ENCODE data around the gene IGFL1.
"Not testable (repeated sequence)": the region's sequence is repeated elsewhere in the genome, so short reads cannot be mapped to it uniquely, and the experiment has no call there.

Gene IGFL1

GRCh38 chr19:46229442-46229841 lies at the start of gene IGFL1:
IGFL1 (plus strand) TSS chr19:46229742; CDS start chr19:46229775, 33 bp downstream.
- no peak within 1 kb of the TSS for H3K4me3 ChIP-seq (replicated peaks; ENCODE audit: low read depth, low read length)
- TF ChIP-seq CTCF (IDR thresholded peaks at IDR 0.05; ENCODE audit: low read depth, low read length, missing control alignments), result no peak
- DNase-seq (ENCODE audit: extremely low read depth, low read depth), result no peak

- no peak for TF ChIP-seq CTCF (IDR thresholded peaks at IDR 0.05; ENCODE audit: low read depth, low read length, missing control alignments)
- no peak overlapping the region for H3K4me3 ChIP-seq (replicated peaks; ENCODE audit: low read depth, low read length)
- peak; percentile 31 for DNase-seq (ENCODE audit: extremely low read depth, low read depth)
Measured at GRCh38 chr19:46180701-46181387, 48.7 kb upstream of the IGFL1 start.

GRCh38 chr19:46181388-46181779 lies 48.2 kb upstream of the IGFL1 start:
- no peak for DNase-seq (ENCODE audit: extremely low read depth, low read depth)
- no peak for TF ChIP-seq CTCF (IDR thresholded peaks at IDR 0.05; ENCODE audit: low read depth, low read length, missing control alignments)
- no peak overlapping the region for H3K4me3 ChIP-seq (replicated peaks; ENCODE audit: low read depth, low read length)

GRCh38 chr19:46182476-46182875 lies 47.1 kb upstream of the IGFL1 start:
- no peak for DNase-seq (ENCODE audit: extremely low read depth, low read depth)
- no peak overlapping the region for H3K4me3 ChIP-seq (replicated peaks; ENCODE audit: low read depth, low read length)
- TF ChIP-seq CTCF (IDR thresholded peaks at IDR 0.05; ENCODE audit: low read depth, low read length, missing control alignments), result no peak

- not testable (repeated sequence) for H3K4me3 ChIP-seq (replicated peaks; ENCODE audit: low read depth, low read length); DNase-seq (ENCODE audit: extremely low read depth, low read depth)
Measured at GRCh38 chr19:46184775-46185710, 44.5 kb upstream of the IGFL1 start.

GRCh38 chr19:46186101-46186716 lies 43.3 kb upstream of the IGFL1 start:
- DNase-seq (ENCODE audit: extremely low read depth, low read depth), result no peak
- TF ChIP-seq CTCF (IDR thresholded peaks at IDR 0.05; ENCODE audit: low read depth, low read length, missing control alignments), result no peak
- no peak overlapping the region for H3K4me3 ChIP-seq (replicated peaks; ENCODE audit: low read depth, low read length)

- no peak for DNase-seq (ENCODE audit: extremely low read depth, low read depth)
- TF ChIP-seq CTCF (IDR thresholded peaks at IDR 0.05; ENCODE audit: low read depth, low read length, missing control alignments), result no peak
- no peak overlapping the region for H3K4me3 ChIP-seq (replicated peaks; ENCODE audit: low read depth, low read length)
Measured at GRCh38 chr19:46186717-46187101, 42.8 kb upstream of the IGFL1 start.
